HG03460 (cell line): ENCODE measurements around the gene SLC5A9.
A peak's percentile ranks its signal among the peaks of the same experiment; 100 is the strongest.
"Not testable (repeated sequence)": the region's sequence is repeated elsewhere in the genome, so short reads cannot be mapped to it uniquely, and the experiment has no call there.

ENCODE experiments used
- ATAC-seq: cut with Tn5 transposase; IDR thresholded peaks from one replicate; pipeline ENCODE4 v1.9.1; 2021; ENCODE audit not compliant: unreplicated experiment

SLC5A9 gene

GRCh38 chr1:48236716-48237470, 14.4 kb downstream of the SLC5A9 start:
- ATAC-seq = peak; percentile 61

DNA sequence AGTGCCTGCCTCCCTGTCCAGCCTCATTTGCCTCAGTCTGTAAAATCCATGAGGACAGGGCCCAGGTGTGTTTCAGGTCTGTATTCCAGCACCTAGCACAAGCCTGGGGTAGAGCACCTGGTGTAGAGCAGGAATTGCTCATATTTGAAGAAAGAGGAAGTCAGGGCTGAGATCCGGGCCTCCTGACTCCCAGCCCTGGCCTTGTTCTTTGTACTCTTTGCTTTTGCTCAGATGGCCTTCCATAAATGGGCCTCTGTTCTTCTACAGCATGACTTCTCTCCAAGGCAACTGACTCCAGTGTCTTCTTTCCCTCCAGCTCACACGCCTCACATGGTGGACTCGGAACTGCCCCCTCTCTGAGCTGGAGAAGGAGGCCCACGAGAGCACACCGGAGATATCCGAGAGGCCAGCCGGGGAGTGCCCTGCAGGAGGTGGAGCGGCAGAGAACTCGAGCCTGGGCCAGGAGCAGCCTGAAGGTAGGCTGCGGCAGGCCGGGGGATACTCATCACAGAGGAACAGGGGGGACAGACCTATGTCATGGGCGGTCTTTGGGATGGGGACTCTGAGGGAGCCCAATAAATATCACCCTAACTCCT, 19.7 kb downstream of the SLC5A9 start:
- ATAC-seq = no peak

GRCh38 chr1:48245106-48245505, 22.6 kb downstream of the SLC5A9 start:
- ATAC-seq = no peak

DNA sequence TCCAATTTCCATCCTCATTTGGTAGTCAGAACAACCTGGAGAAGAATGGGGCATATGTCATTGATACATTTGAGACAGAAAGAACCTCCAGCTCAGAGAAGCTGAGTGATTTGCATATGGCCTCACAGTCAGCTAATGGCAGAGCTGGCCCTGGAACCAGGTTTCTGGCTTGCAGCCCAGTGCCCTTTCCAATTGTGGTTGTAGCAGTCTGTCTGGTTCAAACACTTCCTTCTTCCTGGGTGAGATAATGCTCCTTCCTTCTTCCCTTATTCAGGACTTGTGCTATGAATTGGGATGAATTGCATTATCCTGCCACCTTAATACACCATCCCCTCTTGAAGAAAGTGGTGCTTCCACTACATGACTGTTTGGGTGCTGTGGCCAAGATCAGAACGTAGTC, 24.2 kb downstream of the SLC5A9 start:
- ATAC-seq = no peak

DNA sequence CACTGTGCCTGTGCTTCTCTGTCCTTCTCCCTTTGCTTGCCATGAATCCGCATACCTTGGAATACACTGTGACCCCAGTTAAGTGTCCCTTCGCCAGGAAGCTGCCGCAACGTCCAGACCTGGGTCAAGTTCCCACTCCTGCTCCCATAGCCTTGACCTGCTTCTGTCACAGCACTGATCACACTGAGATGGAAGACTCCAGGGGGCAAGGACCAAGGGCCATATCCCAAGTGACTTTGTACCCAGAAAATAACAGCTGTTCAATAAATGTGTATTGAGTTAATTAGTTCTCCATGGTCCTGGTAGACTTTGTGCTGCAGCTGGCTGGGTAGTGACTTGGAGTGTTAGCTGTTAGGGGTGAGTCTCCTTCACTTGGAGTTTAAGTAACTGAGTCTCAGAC, 25.8 kb downstream of the SLC5A9 start:
- no peak for ATAC-seq

DNA sequence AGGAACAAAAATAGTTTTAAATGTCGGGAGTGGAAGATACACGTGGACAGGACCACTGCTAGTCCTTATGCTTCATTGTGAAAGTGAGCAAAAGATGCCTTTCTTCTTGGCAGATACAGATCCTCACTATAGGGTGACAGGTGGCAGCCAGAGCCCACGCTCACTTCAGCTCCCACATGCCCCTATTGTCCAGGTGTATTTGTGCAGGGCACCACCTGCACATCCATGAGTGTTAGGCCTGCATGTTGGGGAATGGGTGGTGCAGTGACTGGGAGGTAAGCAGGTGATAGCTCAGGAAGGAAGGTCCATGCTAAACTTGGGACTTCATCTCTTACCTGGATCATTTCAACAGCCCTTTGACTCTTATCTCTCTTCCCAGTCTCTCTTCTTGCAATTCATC, 27.4 kb downstream of the SLC5A9 start:
- ATAC-seq = no peak

GRCh38 chr1:48250572-48250971, 28.1 kb downstream of the SLC5A9 start:
- ATAC-seq = no peak

GRCh38 chr1:48251323-48251722, 28.8 kb downstream of the SLC5A9 start:
- ATAC-seq = no peak

GRCh38 chr1:48251821-48252220, 29.3 kb downstream of the SLC5A9 start:
- ATAC-seq = no peak

DNA sequence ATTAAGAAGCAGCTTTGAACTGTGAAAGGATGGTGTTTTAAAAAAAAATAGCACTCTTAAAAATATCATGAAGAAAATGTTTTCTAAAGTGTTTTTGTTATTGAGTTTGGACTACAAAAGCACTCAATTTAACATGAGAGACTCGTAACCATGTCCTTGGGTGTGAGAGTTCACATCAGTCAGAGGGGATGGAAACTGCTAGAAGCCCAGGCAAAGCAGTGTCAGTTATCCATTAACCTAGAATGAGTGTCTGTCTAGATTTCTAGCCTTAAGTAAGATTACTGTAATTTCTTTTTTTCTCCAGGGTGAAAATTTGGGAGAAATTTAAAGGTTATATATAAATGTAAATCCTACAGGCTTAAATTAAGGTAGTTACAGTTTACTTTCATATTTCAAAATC, 31.7 kb downstream of the SLC5A9 start:
- ATAC-seq = no peak

GRCh38 chr1:48258106-48258505, 35.6 kb downstream of the SLC5A9 start:
- no peak for ATAC-seq

DNA sequence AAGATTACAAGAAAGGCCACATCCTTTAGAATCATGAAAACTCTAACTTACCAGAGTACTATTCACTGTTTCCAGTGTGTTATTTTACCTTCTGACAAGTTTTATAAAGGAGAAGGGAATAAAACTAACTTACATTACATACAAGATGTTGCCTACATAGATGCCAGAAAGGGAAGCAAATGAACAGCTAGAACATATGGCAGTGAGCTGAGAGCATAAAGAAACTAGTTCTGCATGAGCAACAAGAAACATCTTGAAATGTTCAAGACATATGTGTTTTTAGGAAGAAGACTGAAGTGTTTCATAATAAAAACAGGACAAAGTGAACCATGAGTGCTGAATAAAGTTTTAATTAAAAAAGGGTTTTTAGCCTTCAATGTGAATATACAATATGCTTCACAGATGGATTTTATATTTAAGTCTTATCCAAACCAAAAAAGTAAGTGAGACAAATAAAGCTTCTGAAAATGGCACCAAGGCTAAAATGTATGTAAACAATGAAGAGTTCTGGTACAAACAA, 39.4 kb downstream of the SLC5A9 start:
- no peak for ATAC-seq

DNA sequence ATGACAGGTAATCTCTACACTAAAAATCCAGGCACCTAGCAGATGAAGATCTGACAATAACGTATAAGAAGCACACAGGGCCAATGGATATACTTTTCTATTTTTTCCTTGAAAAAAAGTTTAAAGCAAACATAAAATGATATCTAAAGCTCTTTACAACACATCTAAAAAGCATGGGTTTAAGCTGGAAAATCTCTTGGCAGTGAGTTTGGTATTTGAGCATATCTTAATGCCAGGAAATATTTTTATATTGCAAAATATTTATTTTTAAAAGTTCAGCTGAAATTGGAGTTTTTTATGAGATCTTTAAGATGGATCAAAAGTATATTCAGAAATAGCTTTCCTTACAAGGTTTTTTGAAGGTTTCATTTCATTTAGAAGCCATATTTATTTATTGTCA, 40.5 kb downstream of the SLC5A9 start:
- no peak for ATAC-seq

DNA sequence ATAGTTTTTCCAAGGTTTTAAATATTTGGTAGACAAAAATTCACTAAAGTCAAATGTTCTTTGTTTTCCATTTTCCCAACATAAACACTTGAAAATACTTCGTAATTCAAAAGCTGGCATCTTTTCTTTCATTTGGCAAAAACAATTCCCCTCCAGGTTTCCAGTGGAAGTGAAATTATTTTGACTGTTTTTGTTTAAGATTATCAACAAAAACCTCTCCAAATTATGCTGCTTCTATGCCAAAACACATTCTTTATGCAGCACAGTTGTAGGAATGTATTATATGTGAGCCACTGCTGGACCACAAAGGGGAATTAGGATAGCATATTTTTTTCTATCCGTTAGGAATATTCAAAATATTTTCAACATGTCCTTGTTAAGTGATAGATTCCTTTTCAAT, 44.1 kb downstream of the SLC5A9 start:
- no peak for ATAC-seq

DNA sequence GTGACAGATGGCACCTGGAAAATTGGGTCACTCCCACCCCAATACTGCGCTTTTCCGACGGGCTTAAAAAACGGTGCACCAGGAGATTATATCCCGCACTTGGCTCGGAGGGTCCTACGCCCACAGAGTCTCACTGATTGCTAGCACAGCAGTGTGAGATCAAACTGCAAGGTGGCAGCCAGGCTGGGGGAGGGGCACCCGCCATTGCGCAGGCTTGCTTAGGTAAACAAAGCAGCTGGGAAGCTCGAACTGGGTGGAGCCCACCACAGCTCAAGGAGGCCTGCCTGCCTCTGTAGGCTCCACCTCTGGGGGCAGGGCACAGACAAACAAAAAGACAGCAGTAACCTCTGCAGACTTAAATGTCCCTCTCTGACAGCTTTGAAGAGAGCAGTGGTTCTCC, 54.9 kb downstream of the SLC5A9 start:
- not testable (repeated sequence) for ATAC-seq

DNA sequence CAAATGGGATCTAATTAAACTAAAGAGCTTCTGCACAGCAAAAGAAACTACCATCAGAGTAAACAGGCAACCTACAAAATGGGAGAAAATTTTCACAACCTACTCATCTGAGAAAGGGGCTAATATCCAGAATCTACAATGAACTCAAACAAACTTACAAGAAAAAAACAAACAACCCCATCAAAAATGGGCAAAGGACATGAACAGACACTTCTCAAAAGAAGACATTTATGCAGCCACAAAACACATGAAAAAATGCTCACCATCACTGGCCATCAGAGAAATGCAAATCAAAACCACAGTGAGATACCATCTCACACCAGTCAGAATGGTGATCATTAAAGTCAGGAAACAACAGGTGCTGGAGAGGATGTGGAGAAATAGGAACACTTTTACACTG, 59.8 kb downstream of the SLC5A9 start:
- ATAC-seq = not testable (repeated sequence)

DNA sequence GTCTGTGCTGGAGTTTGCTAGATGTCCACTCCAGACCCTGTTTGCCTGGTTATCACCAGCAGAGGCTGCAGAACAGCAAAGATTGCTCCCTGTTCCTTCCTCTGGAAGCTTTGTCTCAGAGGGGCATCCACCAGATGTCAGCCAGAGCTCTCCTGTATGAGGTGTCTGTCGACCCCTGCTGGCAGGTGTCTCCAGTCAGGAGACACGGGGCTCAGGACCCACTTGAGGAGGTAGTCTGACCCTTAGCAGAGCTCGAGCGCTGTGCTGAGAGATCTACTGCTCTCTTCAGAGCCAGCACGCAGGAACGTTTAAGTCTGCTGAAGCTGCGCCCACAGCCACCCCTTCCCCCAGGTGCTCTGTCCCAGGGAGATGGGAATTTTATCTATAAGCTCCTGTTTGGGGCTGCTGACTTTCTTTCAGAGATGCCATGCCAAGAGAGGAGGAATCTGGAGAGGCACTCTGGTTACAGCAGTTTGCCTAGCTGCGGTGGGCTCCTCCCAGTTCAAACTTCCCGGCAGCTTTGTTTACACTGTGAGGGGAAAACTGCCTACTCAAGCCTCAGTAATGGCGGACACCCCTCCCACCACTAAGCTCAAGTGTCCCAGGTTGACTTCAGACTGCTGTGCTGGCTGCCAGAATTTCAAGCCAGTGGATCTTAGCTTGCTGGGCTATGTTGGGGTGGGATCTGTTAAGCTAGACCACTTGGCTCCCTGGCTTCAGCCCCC, 62.3 kb downstream of the SLC5A9 start:
- ATAC-seq = not testable (repeated sequence)

DNA sequence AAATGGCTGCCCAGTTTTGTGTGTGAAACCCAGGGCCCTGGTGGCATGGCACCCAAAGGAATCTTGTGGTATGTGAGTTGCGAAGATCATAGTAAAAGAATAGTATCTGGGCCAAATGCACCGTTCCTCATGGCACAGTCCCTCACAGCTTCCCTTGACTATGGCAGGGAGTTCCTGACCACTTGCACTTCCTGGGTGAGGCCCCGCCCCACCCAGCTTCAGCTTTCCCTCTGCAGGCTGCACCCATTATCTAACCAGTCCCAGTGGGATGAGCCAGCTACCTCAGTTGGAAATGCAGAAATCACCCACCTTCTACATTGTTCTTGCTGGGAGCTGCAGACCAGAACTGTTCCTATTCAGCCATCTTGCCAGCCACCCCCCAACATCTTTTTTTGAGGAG, 63.0 kb downstream of the SLC5A9 start:
- no peak for ATAC-seq

GRCh38 chr1:48291421-48291820, 68.9 kb downstream of the SLC5A9 start:
- no peak for ATAC-seq

GRCh38 chr1:48292706-48293105, 70.2 kb downstream of the SLC5A9 start:
- ATAC-seq = no peak

GRCh38 chr1:48294094-48294493, 71.6 kb downstream of the SLC5A9 start:
- not testable (repeated sequence) for ATAC-seq

DNA sequence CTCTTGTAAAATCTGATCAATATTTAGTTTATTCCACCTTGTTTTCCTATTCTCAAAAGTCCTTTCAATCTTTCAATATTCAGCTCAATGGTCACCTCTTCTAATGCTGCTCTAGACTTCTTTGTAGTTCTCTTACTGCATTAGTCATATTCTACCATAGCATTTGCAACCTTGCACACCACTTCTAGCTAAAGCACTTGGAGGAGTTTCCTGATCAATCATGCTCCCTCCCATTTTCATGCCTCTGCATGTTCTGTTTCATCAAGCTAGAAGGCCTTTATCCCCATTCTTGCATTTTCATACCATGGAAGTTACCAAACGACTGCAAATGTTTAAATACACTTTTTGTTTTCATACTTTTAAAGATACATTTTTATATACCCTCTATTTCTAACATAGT, 72.1 kb downstream of the SLC5A9 start:
- ATAC-seq = no peak
